Stimulated activated CD4-positive, alpha-beta T cell treated with anti-CD3 and anti-CD28 coated beads, Interleukin-15, amount 100 ng/mL, for 24 hours (primary cell): ENCODE measurements around the gene MEGF10.

ENCODE experiments used
- DNase-seq: peaks from one replicate; pipeline ENCODE4 v3.0.0-alpha.2; 2020

The MEGF10 gene

GRCh38 chr5:127375124-127375523 is 84.5 kb downstream of the MEGF10 start:
- no peak for DNase-seq

- no peak for DNase-seq
Measured at GRCh38 chr5:127375544-127376091, 85.0 kb downstream of the MEGF10 start.

- no peak for DNase-seq
Measured at GRCh38 chr5:127377651-127378050, 87.1 kb downstream of the MEGF10 start.

GRCh38 chr5:127385936-127386335 is 95.3 kb downstream of the MEGF10 start:
- no peak for DNase-seq

GRCh38 chr5:127386557-127386956 is 96.0 kb downstream of the MEGF10 start:
- no peak for DNase-seq

- no peak for DNase-seq
Measured at GRCh38 chr5:127389601-127390000, 99.0 kb downstream of the MEGF10 start.

- no peak for DNase-seq
Measured at GRCh38 chr5:127392762-127393161, 102.2 kb downstream of the MEGF10 start.

- no peak for DNase-seq
Measured at GRCh38 chr5:127396490-127397155, 106.0 kb downstream of the MEGF10 start.

- DNase-seq: no peak
Measured at GRCh38 chr5:127398508-127398907, 107.9 kb downstream of the MEGF10 start.

GRCh38 chr5:127399068-127399467 is 108.5 kb downstream of the MEGF10 start:
- DNase-seq: no peak

- DNase-seq: no peak
Measured at GRCh38 chr5:127400539-127400938, 109.9 kb downstream of the MEGF10 start.

- no peak for DNase-seq
Measured at GRCh38 chr5:127400946-127401670, 110.5 kb downstream of the MEGF10 start.

- no peak for DNase-seq
Measured at GRCh38 chr5:127402361-127402760, 111.8 kb downstream of the MEGF10 start.

GRCh38 chr5:127404190-127404589 is 113.6 kb downstream of the MEGF10 start:
- DNase-seq: no peak

- DNase-seq: no peak
Measured at GRCh38 chr5:127406326-127407121, 115.9 kb downstream of the MEGF10 start.

- no peak for DNase-seq
Measured at GRCh38 chr5:127409246-127409917, 118.8 kb downstream of the MEGF10 start.

GRCh38 chr5:127409921-127410675 is 119.5 kb downstream of the MEGF10 start:
- no peak for DNase-seq

- no peak for DNase-seq
Measured at GRCh38 chr5:127410959-127411358, 120.4 kb downstream of the MEGF10 start.

GRCh38 chr5:127411381-127411780 is 120.8 kb downstream of the MEGF10 start:
- no peak for DNase-seq

GRCh38 chr5:127412698-127413097 is 122.1 kb downstream of the MEGF10 start:
- DNase-seq: no peak

- no peak for DNase-seq
Measured at GRCh38 chr5:127415034-127415433, 124.4 kb downstream of the MEGF10 start.

GRCh38 chr5:127416906-127417305 is 126.3 kb downstream of the MEGF10 start:
- no peak for DNase-seq
